OCI-LY7 (cell line): ENCODE data around the gene KRT6A.

Source experiments
- CTCF ChIP-seq: fragments of 200-600 bp; sonication (generic); conservative IDR thresholded peaks from 2 replicates; pipeline ENCODE4 v1.5.1; 2014; ENCODE audit warnings: mild to moderate bottlenecking, antibody characterized with exemption, low read length, moderate library complexity, mixed read lengths
- EZH2phosphoT487 ChIP-seq: fragments of 200-600 bp; sonication (generic); IDR thresholded peaks from 2 replicates; pipeline ENCODE4 v1.6.1; 2018; ENCODE audit warnings: low read depth, borderline replicate concordance, mild to moderate bottlenecking, mixed run types, antibody characterized with exemption, low read length, moderate library complexity, mixed read lengths

DNA sequence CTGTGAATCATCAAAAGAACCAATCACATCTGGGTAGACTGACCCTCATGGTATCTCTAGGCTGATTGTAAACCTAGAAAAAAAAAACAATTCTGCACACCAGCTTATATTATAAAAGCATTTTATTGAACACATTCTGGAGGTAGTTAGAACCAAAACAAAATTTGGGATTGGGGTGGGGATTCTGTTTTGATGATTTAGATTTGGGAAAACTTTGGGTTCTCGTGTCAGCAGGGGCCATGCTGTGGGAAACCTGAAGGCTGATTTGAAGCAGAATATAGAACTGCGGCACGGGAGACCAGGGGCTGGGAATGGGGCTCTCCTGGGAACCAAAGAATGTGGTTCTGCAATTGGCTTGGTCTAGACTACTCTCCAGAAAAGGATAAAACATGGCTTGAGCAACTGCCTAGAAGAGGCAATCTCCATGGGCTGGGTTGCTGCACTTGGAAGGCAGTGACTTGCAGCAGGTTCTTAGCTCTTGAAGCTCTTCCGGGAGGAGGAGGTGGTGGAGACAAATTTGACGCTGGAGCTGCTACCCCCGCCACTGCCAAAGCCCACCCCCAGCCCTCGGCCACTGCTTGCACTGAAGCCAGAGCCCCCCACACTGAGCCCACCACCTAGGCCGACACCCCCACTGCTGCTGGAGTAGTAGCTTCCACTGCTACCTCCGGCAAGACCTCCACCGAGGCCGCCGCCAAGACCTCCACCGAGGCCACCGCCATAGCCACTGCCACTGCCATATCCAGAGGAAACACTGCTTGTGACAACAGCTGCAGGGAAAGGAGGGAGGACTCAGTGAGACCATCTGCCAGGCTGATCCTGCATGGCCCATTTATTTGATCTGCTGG lies 21.6 kb upstream of the KRT6A start:
- TF ChIP-seq CTCF (no peak), EZH2phosphoT487 (no peak)
